Stimulated activated CD8-positive, alpha-beta memory T cell treated with anti-CD3 and anti-CD28 coated beads, Interleukin-15, amount 100 ng/mL, for 4 hours (primary cell): ENCODE data around the gene ZNF134.

Experiments used
- DNase-seq, 2 donors: peaks; one replicate each; pipeline ENCODE4 v3.0.0-alpha.2; 2020; ENCODE audit warnings: low read depth in 2 of 2

Gene ZNF134

DNA sequence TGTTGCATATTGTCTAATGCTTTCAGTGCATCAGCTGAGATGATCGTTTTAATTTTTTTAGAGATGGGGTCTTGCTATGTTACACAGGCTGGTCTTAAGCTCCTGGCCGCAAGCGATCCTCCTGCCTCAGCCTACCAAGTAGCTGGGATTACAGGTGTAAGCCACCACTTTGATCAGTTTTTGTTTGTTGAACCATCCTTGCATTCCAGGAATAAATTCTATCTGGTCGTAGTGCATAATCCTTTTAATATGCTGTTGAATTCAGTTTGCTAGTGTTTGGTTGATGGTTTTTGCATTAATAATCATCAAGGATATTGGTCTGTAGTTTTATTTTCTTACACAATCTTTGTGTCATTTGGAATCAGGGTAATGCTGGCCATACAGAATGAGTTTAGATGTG, 23.3 kb downstream of the ZNF134 start:
- no peak for DNase-seq

- no peak for DNase-seq
These were observed 27.7 kb downstream of the ZNF134 start for GRCh38 chr19:57641715-57642234.

DNA sequence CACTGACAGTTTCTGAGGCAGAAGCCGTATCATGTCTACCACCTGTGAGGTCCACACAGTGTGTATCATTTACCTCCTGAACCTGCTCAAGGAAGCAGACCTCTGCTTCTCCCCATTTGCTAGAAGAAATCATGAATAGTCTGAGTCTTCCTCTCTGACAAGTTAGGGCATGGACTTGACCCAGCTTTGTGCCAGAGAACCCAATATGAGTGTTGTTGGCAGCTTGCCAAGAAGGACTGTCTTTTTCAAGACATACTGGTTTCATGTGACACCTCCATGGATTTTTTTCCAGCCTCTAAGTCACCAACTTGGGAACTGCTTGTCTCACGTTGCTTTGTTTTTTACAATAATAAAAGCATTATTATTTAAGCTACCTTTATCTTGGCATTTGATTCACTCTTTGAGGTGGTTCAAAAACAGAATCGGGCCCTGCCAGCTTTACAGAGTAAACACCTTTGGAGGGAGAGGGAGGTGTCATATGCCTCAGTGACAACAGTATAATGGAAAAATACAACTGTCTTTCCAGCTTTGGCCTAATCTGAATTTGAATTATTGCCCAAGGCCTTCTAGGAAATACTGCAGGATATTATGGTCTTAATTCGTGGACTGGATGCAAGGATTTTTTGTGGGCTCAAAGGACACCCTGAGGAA, 28.5 kb downstream of the ZNF134 start:
- DNase-seq = no peak

GRCh38 chr19:57643734-57644133, 29.7 kb downstream of the ZNF134 start:
- DNase-seq = no peak

GRCh38 chr19:57648331-57649003, 34.4 kb downstream of the ZNF134 start:
- no peak for DNase-seq

DNA sequence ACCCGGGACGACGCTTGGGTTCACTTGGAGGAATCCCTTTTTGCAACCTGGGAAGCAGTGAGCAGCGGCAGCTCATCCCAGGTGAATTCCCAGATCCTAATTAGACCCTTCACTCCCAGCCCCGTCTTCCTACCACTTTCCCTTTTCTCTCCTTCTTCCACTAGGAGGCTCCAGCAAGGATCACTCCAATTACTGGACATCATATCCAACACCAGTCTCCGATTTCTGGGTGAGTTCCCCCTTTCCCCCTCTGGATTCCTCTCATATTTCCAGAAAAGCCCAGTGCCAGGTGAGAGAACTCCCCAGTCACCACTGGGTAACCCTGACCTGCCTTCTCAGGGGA, 37.6 kb downstream of the ZNF134 start:
- DNase-seq = no peak

- no peak for DNase-seq
These were observed 39.6 kb downstream of the ZNF134 start for GRCh38 chr19:57653689-57654088.

DNA sequence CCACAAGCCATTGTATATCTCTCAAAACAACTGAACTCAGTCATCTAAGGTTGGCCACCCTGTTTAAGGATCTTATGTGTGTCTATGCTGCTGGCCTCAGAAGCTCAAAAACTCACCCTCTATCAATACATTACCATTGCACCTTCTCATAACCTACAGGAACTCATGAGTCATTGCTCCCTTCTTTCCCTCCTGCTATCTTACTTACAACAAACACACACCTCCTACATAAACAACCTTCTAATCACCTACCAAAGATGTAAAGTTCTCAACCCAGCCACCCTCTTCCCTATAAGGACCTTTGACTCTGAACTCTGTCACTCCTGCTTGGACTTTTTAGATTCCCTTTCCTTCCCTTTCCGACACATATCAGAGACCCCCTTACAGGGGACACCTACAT, 41.4 kb downstream of the ZNF134 start:
- no peak for DNase-seq

GRCh38 chr19:57656346-57656745, 42.3 kb downstream of the ZNF134 start:
- no peak for DNase-seq

DNA sequence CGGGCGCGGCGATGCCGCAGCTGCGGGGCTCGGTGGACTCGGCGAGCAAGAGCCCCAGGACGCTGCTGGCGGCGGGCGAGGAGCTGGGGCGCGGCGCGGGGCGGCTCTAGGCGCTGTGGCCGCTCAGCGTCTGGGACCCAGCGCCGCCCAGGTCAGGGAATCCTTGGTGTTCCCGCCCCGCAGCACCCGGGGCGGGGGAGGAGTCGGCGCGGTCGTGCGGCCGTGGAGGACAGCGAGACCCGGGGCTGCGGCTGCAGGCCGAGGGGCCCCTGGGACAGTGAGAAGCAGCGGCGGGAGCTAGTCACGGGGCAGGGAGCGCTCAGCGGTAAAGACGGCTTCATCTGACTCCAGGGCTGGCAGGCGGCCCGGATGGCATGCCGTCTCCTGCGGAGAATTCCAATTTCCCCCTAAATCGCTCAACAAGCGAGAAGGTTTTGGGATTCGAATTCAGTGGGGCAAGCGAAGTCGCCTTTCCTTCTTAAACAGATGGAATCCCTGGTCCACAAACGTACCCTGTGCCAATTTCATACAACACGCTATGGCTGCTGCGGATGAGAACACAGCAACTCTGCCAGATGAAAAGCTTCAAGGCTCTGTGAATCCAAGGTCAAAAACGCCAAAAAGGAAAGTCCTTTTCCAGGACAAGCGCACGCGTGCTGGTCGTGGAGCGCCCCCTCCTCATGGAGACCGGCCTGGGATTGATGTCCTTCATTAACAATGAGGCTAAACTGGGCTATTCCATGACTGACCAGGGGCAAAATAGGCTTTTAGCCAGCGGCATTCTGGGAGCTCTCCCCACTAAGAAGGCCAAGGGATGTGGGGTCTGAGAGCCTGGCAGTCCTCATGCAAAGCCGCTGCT, 50.5 kb downstream of the ZNF134 start:
- DNase-seq = no peak

DNA sequence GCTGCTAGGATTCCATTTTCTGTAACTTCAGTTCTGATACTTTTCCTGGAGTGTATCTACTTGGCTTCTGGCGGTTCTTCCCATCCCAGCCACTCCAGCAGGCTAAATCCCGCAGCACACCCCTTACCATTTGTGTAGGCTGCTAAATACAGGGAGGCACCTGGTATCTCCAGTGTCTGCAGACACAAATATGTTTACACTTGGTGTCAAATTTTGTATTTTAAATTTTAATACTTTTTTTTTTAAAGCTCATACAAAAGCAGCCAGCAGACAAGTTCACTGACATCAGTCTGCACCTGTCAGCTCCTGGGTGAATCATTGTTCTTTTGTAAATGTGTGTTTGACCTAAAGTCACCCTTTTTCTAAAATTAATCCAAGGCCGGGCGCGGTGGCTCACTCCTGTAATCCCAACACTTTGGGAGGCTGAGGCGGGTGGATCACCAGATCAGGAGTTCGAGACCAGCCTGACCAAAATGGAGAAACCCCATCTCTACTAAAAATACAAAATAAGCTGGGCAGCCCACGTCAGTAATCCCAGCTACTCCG, 51.3 kb downstream of the ZNF134 start:
- no peak for DNase-seq

DNA sequence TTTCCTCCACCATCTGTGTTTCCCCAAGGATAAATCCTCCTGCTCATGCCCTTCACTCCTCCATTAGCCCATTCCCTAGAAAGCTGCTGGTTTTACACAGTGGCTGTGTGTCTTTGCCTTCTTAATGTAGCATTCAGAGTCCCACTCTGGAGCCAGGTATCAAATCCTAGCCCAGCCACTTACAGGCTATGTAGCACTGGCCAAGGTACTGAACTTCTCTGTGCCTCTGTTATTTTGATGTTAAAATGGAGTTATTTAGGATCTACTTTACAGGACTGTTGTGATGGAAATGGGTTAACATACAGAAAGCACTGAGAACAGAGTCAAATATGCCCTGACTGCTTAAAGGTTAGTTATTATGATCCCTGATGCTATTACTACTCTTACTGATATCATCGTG, 53.2 kb downstream of the ZNF134 start:
- no peak for DNase-seq

DNA sequence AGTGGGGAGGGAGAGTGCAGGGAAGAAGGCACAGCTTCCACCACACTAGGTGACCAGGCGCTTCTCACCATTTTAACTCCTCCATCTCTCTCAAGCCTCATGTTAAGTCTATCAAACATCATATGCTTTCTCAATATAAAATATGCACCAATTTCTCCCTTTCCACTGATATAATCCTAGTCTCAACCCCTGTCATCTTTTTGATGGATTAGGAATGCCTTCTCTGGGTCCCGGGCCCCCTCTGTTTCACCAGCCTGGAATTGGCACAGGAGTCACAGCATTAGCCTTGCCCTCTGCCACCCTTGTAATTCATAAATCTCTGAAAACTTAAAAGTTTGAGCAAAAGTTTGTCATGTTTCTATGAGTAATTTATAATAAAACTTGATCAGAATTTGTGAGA, 54.6 kb downstream of the ZNF134 start, which contains the start of gene ZSCAN4:
Gene ZSCAN4 (plus strand): TSS at position 301 of the 400 bp plus-strand sequence. CDS start 7,211 bp downstream, outside the sequence.
- no peak for DNase-seq

DNA sequence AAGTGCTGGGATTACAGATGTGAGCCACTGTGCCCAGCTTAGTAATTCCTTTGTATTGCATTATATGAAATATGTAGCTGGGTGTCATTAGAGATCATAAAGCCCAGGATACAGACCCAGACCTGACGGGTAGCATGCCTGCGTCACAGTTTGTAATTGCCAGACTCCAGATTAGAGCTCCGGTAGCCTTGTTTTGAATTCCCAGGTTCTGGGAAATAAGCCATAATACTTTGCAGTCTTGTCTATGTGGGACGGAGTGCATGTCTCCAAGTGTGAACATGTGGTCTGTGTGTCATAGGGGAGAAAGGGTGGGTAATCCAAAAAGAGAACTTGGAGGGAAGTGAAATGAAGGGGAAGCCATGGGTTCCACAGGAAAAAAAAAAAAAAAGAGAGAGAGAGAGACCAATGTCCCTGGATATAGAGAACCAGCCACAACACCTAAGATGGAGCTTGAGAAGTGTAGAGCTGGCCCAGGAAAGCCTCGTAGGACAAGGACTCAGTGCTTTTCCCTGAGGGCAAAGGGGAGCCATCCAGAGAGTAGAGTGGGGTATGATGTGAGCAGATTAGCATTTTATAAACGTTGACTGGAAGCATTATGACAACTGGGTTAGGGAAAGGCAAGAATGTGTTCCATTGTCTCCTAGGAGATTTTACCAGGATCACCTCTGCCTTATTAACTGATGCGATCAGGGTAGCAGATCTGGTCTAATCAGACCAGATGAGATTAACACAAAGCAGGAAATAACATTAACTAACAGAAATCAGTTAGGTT, 57.3 kb downstream of the ZNF134 start:
- DNase-seq = no peak

DNA sequence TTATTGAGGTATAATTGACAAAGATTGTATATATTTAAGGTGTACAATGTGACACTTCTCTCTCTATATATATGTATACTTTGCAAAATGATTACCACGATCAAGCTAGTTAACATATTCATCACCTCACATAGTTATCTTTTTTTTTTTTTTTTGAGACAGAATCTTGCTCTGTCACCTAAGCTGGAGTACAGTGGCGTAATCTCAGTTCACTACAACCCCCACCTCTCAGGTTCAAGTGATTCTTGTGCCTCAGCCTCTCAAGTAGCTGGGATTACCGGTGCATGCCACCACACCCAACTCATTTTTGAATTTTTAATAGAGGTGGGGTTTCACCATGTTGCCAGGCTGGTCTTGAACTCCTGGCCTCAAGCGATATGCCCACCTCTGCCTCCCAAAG, 58.4 kb downstream of the ZNF134 start:
- DNase-seq = no peak
